Smooth muscle cell of the pulmonary artery (primary cell): ENCODE results near the gene OR2T1. TPM values are rescaled to one million over a fixed set of nuclear protein-coding genes. Genes with fewer than 3 reads are reported as not detected.

Experiments
- total RNA-seq: library from RNA; depleted of rRNA; stranded (reverse); fragments of >200 nt; gene quantifications from 2 replicates; pipeline ENCODE4 v1.2.3, GENCODE V29; 2014

OR2T1 gene, protein sequence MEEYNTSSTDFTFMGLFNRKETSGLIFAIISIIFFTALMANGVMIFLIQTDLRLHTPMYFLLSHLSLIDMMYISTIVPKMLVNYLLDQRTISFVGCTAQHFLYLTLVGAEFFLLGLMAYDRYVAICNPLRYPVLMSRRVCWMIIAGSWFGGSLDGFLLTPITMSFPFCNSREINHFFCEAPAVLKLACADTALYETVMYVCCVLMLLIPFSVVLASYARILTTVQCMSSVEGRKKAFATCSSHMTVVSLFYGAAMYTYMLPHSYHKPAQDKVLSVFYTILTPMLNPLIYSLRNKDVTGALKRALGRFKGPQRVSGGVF
- not detected in 2 replicates for total RNA-seq

DNA sequence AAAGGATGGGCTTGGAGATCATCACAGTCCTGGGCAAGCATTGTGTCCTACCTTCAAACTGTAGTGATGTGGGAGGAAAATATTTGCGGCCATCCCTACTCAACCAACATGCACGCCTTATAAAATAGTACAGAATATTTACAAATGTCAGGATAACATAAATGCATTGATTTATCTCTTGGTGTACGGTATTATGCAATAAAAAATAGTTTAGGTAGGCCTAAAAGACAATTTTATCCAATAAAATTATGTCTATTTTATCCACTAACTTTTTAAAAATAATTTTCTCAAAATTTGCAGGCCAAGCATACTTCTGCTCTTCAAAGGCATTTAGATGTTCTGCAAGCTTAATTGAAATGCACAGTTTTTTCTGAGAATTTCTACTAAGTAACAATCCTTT is at the start of gene OR2T1:
OR2T1 (plus strand) TSS at position 301 of the 400 bp plus-strand sequence. CDS start 3,100 bp downstream, outside the sequence.

DNA sequence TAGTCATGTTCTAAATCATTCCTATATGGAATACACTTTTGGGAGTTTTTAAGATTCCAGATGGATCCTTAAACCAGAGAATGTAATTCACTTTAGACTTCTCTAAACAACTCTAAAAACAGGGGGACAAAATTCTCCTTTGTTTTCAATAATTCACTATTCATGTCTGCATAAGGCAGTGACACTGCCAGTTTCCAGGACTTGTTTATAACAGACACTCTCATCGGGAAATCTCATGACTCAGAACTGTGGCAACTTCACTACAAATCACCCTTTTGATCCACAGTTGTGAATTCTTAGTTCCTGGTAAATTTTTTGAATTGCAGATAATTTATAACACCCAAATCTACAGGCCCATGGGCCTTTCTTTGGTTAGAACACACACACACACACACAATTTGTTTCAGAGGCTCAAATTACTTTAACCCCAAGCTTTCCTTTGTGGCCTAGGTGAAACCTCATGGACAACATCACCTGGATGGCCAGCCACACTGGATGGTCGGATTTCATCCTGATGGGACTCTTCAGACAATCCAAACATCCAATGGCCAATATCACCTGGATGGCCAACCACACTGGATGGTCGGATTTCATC is 41.6 kb upstream of the OR2T1 start, which contains the start of gene OR2T4:
OR2T4 (plus strand) TSS at position 545 of the 595 bp plus-strand sequence; CDS start at position 545, 0 bp downstream.

DNA sequence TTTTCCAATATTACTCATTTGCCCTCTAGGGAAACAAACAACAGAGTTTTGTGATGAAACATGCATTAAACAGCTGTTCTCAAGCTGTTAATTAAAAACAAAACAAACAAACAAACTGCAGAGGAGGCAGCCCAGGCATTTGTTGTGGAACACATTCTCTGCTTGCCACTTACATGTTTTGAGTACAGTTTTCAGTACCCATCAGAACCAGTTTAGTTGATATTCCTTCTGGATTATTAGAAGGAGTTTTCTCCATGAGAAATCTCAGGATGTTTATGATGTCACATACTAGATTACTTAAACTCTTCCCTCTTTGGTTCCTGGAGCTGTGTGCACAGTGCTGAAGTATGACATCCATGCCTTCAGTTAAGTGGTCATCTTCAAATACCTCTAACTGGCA is 27.4 kb upstream of the OR2T1 start, which contains the start of gene OR2T6:
OR2T6 (plus strand) TSS at position 301 of the 400 bp plus-strand sequence. CDS start 11,863 bp downstream, outside the sequence.

DNA sequence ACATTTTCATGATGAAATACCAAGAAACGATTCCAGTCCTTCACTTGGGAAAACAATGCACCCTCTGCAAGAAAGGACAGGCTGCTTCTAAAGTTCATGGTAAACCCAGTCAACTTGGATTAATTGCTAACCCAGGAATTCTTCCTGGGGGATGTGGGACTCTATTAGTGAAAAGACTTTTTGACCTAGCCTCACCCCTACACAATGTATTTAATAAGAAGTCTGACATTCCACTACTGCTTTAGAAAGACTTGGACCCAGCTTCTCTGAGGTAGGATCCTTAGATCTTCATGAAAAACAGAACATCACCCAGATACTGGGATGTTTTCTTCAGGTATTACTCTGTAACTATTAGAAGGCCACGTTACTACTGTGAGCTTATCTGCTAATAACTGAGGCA is 42.6 kb downstream of the OR2T1 start, which contains the start of gene OR2T2:
OR2T2 (plus strand) TSS at position 239 of the 400 bp plus-strand sequence. CDS start 7,161 bp downstream, outside the sequence.

Other genes starting within 250 kb of the OR2T1 start
- not detected in 2 replicates for gene OR2M2, start 228.2 kb upstream of the OR2T1 start, total RNA-seq
- gene OR2M3, start 205.8 kb upstream of the OR2T1 start, total RNA-seq: not detected in 2 replicates
- not detected in 2 replicates for gene OR2M4, start 171.6 kb upstream of the OR2T1 start, total RNA-seq
- gene OR2T33, start 125.1 kb upstream of the OR2T1 start, total RNA-seq: not detected in 2 replicates
- not detected in 2 replicates for gene OR2T12, start 99.6 kb upstream of the OR2T1 start, total RNA-seq
- gene OR2M7, start 78.5 kb upstream of the OR2T1 start, total RNA-seq: not detected in 2 replicates
- not detected in 2 replicates for gene OR14C36, start 54.3 kb upstream of the OR2T1 start, total RNA-seq
- not detected in 2 replicates for gene OR2T4, start 41.4 kb upstream of the OR2T1 start, total RNA-seq
- not detected in 2 replicates for gene OR2T6, start 27.3 kb upstream of the OR2T1 start, total RNA-seq
- gene OR2T2, start 42.6 kb downstream of the OR2T1 start, total RNA-seq: not detected in 2 replicates
- gene OR2T3, start 70.3 kb downstream of the OR2T1 start, total RNA-seq: not detected in 2 replicates
- gene OR2T5, start 85.5 kb downstream of the OR2T1 start, total RNA-seq: not detected in 2 replicates
- gene OR2G6, start 105.0 kb downstream of the OR2T1 start, total RNA-seq: not detected in 2 replicates
- not detected in 2 replicates for gene OR2T29, start 159.7 kb downstream of the OR2T1 start, total RNA-seq
- not detected in 2 replicates for gene OR2T34, start 171.7 kb downstream of the OR2T1 start, total RNA-seq
- not detected in 2 replicates for gene OR2T10, start 194.7 kb downstream of the OR2T1 start, total RNA-seq
- gene OR2T11, start 232.0 kb downstream of the OR2T1 start, total RNA-seq: not detected in 2 replicates
- not detected in 2 replicates for gene OR2T35, start 242.2 kb downstream of the OR2T1 start, total RNA-seq